DMS53 (cell line): ENCODE measurements around the gene KANSL1.
"Not testable (repeated sequence)": the region's sequence is repeated elsewhere in the genome, so short reads cannot be mapped to it uniquely, and the experiment has no call there.

Source experiments
- DNase-seq: peaks from one replicate; lab custom pipeline; 2025; lab: John Stamatoyannopoulos, UW

Gene KANSL1, protein sequence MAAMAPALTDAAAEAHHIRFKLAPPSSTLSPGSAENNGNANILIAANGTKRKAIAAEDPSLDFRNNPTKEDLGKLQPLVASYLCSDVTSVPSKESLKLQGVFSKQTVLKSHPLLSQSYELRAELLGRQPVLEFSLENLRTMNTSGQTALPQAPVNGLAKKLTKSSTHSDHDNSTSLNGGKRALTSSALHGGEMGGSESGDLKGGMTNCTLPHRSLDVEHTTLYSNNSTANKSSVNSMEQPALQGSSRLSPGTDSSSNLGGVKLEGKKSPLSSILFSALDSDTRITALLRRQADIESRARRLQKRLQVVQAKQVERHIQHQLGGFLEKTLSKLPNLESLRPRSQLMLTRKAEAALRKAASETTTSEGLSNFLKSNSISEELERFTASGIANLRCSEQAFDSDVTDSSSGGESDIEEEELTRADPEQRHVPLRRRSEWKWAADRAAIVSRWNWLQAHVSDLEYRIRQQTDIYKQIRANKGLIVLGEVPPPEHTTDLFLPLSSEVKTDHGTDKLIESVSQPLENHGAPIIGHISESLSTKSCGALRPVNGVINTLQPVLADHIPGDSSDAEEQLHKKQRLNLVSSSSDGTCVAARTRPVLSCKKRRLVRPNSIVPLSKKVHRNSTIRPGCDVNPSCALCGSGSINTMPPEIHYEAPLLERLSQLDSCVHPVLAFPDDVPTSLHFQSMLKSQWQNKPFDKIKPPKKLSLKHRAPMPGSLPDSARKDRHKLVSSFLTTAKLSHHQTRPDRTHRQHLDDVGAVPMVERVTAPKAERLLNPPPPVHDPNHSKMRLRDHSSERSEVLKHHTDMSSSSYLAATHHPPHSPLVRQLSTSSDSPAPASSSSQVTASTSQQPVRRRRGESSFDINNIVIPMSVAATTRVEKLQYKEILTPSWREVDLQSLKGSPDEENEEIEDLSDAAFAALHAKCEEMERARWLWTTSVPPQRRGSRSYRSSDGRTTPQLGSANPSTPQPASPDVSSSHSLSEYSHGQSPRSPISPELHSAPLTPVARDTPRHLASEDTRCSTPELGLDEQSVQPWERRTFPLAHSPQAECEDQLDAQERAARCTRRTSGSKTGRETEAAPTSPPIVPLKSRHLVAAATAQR (N-terminal part only)

DNA sequence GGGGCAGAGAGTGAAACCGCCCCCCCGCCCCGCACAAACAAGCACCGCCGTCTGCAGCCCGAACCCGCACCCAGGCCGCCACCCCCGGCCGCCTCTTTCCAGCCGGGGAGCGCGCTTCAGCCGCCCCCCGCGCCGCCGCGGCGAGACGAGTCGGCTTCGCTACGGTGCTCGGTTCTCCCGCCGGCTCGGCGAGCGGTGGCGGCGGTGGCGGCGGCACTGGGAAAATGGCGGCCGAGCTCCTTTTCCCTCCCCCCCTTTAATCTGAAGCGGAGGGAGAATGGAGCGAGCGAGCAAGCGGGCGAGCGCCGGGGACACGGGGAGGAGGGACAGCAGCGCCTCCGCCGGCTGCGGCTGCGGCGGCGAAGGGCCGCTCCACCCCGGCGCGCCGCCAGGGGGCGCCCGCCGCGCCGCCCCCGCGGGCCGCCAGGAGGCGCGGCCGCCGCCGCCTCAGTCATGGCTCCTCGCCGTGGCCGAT lies at the start of gene KANSL1:
Gene KANSL1 (minus strand): TSS at position 279 of the 475 bp plus-strand sequence. CDS start 21,286 bp downstream, outside the sequence.
- DNase-seq, result peak; percentile 99

DNA sequence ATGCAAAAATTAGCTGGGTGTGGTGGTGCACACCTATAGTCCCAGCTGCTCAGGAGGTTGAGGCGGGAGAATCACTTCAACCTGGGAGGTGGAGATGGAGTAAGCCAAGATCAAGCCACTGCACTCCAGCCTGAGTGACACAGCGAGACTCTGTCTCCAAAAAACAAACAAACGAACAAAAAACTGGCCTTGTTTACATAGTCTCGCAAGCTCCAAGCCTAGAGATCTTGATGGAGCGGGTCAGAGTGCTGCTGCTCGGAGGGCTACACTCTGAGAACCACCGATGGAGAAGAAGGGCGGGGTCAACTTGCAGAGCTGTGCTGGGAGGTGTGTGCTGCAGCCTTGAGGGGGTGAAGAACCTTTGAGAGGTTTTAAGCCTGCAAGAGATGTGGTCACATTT lies 38.1 kb upstream of the KANSL1 start:
- DNase-seq, result not testable (repeated sequence)

DNA sequence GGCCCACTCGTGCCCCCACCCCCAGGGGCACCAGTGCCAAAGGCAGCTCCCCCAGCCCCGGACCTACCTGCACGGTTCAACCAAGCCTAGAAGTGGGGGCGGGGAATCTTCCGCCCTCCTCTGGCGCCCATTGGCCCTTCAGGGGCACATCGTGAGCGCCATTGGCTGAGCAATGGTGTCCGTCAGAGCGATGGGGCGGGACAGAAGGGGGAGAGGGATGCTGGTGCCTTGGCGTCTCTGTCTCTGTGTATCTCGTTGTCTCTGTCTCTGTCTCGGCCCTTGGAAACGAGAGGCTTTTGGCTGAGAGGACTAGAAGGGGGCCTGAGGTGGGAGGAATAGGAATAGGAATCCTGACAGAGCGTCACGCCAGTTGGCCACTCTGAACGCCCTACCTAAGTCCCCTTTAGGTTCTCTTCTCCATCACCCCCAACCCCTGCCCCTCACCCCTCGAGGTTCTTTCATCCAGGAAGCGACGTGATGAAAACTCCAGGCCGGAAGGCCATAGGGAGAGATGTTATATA lies 32.1 kb upstream of the KANSL1 start:
- peak; percentile 99 for DNase-seq

DNA sequence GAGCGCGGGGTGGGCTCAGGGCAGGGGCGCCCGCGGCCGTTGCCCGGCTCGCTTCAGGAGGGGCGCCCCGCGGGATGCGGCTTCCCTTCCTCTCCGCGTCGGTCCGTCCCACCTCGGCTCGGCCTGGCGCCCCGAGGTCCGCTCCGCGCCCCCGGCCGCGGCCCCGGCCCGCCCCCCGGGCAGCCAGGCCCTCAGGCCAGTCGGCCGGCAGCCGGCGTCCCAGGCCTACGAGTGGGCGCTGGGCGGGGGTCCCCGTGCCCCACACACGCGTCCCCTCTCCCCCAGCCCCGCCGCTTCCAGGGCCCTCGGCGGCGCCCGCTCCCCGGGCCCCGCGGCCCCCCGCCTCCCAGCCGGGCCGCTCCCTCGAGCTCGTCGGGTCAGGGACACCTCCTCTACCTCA lies 31.6 kb upstream of the KANSL1 start:
- not testable (repeated sequence) for DNase-seq

DNA sequence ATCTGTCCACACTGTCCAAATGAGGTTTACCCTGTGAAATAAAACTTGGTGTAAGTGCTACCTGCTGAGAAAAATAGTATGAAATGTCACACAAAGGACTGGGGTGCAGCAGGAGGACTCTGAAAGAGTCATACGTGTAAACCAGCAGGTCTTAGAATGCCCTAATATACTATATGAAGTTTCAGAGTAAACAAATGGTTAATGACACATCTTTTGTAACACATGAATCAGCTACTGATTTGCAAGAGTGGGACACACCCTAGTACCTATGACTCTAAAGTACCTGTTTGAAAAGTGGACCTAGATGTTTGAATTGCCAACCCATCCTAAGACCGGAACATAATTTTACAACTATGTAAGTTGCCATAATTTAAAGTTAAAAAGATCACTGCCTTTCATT lies 29.8 kb upstream of the KANSL1 start:
- DNase-seq, result not testable (repeated sequence)

DNA sequence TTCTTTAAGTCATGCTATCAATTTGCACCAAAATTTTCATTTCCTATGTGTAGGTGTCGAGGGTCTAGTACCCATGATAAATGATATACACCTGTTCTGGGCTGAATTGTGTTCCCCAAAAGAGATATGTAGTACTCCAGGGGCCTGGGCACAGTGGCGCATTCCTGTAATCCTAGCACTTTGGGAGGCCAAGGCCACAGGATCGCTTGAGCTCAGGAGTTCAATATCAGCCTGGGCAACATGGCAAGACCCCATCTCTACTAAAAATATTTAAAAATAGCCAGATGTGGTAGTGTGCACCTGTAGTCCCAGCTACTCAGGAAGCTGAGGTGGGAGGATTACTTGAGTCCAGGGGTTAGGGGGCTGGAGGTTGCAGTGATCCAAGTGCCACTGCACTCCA lies 23.5 kb upstream of the KANSL1 start:
- no peak for DNase-seq

DNA sequence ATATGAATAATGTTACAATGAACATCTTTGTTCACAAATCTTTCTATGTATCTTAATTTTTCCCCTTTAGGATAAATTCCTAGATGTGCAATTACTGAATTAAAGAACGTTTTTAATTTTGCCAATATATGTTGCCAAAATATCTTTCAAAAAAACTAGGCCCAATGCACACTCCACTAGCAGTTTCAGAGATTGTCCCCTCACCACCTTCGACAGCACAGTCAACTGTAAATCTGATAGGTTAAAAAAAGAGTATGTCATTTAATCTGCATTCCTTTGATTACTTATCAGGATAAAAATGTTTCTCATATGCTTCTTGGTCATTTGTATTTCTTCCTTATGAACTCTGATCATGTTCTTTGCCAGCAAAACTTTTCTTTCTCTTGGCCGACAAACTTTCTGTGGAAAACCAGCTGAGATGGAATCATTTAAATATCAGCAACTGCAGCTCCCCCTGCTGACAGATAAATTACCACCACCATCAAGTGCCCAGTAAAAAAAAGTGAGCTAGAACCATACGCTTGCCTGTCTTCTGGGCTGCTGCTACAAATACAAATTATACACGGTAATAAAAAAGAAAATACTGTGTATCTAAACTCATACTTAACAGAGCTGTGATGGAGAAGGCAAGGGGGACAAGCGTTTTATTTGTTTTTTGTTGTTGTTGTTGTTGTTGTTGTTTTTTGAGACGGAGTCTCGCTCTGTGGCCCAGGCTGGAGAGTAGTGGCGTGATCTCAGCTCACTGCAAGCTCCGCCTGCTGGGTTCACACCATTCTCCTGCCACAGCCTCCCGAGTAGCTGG lies 19.6 kb upstream of the KANSL1 start:
- DNase-seq, result peak; percentile 91

DNA sequence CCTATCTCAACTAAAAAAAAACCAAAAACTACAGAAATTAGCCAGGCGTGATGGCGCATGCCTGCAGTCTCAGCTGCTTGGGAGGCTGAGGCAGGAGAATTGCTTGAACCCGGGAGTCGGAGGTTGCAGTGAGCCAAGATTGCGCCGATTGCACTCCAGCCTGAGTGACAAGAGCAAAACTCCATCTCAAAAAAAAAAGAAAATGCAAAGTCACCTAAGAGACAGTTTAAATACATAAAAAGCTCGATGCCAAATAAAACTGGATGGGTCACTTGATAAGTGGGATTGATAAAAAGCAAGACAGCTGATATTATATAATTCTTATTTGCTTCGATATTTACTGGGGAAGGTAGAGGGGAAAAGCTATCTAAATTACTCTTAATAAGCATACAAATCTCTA lies 15.8 kb upstream of the KANSL1 start:
- no peak for DNase-seq

DNA sequence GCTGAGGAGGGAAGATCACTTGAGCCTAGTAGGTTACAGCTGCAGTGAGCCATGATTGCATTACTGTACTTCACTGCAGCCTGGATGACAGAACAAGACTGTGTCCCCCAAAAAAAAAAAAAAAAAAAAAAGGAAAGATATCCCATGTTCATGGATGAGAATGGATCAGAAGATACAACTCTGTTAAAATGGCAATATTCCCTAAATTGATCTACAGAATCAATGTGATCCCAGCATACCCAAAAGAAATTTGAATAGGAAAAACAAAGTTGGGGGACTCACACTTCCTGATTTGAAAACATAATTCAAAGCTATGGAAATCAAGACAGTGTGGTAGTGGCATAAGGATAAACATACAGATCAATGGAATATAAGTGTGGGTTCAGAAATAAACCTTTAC lies 12.7 kb upstream of the KANSL1 start:
- no peak for DNase-seq

DNA sequence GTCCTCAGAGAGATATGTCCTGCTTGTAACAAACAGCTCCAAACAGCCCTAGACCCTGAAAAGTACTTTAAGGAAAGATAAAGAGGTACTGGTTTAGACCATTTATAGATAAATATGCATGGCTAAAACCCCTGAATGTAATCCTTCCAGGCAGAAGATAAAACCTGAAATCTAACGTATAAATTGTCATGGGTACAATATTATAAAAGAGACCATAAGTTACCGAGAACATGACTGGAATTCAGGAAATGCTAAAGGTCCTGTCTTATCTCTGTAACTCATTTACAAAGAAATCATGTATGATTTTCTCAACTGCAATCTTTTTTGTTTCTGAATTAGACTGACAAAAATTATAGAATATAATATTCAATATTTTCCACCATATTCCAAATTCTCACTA lies 9.2 kb upstream of the KANSL1 start:
- DNase-seq, result no peak

DNA sequence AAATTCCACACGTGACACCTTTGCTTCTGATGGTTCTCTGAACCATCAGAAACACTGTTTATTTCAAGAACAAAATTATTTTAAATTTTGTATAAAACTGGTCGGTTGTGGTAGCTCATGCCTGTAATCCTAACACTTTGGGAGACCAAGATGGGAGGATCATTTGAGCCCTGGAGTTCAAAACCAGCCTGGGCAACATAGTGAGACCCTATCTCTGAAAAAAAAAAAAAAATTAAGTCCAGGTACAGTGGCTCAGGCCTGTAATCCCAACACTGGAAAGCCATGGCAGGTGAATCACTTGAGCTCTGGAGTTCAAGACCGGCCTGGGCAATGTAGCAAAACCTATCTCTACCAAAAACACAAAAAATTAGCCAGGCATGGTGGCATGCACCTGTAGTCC lies 8.3 kb upstream of the KANSL1 start:
- DNase-seq, result no peak

DNA sequence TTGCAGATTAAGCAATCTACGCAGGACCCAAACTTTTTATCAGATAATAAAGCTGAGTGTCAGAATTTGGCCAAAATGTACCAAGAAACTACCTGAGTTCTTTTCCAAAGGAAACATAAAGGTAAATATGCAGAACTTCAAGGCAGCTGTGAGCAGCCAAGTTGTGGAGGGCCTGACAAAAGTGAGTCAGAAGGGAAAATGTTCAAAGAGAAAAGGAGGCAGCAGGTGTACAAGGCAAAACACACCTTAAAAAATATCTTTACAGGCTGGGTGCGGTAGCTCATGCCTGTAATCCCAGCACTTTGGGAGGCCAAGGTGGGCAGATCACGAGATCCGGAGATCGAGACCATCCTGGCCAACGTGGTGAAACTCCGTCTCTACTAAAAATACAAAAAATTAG lies 7.0 kb upstream of the KANSL1 start:
- no peak for DNase-seq

DNA sequence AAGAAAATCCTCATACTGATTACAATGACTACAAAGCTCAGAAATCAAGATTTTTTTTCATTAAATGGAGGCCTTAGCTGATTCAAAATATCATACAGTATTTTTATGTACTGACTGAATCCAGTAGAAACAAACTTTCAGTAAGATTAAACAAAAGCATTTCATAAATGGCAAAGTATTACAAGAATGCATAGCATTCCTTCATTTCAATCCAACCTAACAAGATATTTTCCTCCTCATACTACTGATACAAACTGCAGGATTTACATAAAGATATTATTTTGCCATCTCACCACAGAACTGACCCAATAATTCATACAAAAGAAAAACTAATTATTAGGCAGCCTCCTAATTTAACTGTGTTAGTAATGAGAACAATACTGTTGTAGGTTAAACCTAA lies 6.2 kb upstream of the KANSL1 start:
- DNase-seq, result no peak

DNA sequence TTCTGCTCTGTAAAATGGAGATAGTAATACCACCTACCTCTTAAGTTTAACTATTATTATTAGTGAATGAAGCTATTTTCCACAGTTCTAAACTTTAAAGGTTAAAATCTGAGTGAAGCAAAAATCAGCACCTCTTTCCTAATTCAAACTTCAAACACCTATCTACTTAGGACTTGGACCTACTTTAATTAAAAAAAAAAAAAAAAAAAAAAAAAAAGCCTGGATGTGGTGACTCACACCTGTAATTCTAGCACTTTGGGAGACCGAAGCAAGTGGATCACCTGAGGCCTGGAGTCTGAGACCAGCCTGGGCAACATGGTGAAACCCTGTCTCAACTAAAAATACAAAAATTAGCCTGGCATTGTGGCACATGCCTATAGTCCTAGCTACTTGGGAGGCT lies 5.0 kb upstream of the KANSL1 start:
- peak; percentile 58 for DNase-seq

DNA sequence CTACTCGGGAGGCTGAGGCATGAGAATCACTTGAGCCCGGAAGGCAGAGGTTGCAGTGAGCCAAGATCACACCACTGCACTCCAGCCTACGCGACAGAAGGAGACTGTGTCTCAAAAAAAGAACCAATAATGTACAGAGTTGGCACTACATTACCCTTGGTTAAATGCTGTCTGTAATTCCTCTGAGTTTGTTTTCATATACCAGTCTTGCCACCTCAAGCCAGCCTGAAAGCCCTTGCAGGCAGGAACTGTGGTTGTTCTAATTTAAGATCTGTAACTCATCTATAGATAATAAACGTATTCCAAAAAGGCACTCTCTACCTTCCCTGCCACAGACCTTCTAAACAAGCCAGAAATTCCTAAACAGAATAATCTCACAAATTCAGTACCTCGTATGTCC lies 4.3 kb upstream of the KANSL1 start:
- no peak for DNase-seq

DNA sequence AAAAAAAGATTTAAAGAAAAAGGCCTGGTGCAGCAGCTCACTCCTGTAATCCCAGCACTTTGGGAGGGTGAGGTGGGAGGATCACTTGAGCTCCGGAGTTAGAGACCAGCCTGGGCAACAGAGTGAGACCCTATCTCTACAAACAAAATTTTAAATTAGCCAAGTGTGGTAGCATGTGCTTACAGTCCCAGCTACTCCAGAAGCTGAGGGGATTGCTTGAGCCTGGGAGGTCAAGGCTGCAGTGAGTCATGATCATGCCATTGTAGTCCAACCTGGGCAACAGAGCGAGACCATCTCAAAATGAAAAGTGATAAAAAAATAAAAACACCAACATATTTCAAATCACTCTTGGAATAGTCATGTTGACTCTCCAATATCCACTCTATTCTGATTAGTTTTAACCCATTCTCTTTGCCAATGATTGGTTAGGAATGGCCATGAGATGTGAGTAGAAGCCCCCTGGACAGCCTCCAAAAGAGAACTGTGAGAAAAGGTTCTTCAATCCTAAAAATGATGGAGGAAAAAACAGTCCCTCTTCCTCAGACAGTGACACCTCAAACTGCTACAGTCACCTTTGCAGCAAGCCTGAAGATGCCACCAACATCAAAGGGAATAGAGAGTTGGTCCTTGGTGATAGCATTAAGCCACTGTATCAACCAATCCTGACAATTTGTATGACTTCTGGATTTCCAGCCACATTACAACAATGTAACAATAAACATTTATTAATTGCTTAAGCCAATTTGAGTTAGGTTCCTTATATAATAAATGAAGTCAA lies 2.9 kb upstream of the KANSL1 start:
- no peak for DNase-seq

DNA sequence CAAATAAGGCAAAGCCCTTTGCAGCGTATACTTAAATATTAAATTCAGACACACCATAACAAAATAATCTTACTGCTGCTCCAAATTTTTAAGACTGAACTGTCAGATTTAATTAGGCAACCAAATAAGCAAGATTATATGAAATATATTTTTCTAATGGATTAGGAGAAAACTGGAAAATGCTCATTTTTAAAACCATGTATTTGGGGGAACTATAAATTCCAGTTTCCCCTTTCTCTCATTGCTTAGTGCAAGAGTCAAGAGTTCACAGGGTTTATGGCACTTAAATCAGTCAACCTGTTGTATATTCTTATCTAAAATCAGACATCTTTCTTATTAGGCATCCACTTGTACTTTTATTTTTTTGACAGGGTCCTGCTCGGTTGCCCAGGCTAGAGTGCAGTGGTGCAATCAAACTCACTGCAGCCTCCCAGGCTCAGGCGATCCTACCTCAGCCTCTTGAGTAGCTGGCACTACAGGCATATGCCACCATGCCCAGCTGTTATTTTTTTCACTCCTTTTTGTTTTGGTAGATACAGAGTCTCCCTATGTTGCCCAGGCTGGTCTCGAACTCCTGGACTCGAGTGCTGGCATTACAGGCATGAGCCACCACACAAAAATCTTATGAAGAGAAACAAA lies 2.1 kb upstream of the KANSL1 start:
- DNase-seq, result no peak

DNA sequence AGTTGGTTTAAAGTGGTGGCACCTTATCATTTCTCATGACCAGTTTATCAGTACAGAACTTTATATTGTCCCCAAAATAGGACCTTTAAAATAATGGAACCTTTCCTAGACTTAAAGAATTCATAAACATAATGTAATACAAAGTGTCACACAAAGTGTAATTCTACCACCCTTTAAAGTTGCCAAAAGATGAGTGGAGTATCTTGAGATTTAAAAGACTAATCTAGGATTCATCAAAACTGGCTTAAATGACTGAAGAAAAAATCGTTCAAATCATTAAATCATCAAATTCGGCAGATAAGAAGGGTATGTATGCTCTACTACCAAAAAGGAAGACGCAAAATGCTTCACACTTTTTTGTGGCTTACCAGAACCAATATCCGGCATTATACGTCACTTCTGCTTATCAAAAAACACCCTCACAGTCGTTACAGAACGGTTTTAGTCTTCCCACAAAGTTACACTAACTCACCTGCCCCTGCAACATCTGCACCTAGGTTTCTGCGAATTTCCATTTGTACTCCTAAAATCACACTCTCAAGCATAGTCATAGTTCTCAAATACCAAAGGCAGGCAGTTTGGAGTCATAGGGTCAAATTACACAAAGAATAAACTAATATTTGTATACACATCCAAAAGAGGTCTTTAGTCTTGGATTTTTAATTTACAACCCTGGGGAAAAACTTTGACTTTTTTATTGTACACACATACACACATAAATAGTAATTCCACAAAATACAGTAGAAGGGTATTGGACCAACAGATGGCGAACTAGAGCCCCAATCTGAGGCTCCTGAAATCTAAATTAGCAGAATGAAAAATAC lies 1.4 kb upstream of the KANSL1 start:
- DNase-seq, result peak; percentile 73
